T-helper 1 cell treated with Interleukin-12 subunit alpha and Interleukin-12 subunit beta and Interleukin-4 antibody, amounts not matched to agents 30 μg/mL and 1 μg/mL, for 36 hours (primary cell): Measurements from ENCODE around the gene BTLA.
"Not testable (repeated sequence)": the region's sequence is repeated elsewhere in the genome, so short reads cannot be mapped to it uniquely, and the experiment has no call there.

Experiments used
- H3K27ac Mint-ChIP-seq: one replicate; pipeline ENCODE4 v1.8.0; 2021; ENCODE audit warnings: mild to moderate bottlenecking, mixed read lengths
- H3K27me3 Mint-ChIP-seq: one replicate; pipeline ENCODE4 v1.8.0; 2021; ENCODE audit warnings: low read depth, mixed read lengths
- H3K36me3 Mint-ChIP-seq: one replicate; pipeline ENCODE4 v1.8.0; 2021; ENCODE audit warnings: low read depth, mixed read lengths
- H3K4me1 Mint-ChIP-seq: one replicate; pipeline ENCODE4 v1.8.0; 2021; ENCODE audit warnings: low read depth, mixed read lengths
- H3K4me3 Mint-ChIP-seq: one replicate; pipeline ENCODE4 v1.8.0; 2021; ENCODE audit warnings: mild to moderate bottlenecking, moderate library complexity, mixed read lengths
- H3K9me3 Mint-ChIP-seq: one replicate; pipeline ENCODE4 v1.8.0; 2021; ENCODE audit warnings: mixed read lengths

The BTLA gene, protein sequence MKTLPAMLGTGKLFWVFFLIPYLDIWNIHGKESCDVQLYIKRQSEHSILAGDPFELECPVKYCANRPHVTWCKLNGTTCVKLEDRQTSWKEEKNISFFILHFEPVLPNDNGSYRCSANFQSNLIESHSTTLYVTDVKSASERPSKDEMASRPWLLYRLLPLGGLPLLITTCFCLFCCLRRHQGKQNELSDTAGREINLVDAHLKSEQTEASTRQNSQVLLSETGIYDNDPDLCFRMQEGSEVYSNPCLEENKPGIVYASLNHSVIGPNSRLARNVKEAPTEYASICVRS

GRCh38 chr3:112498914-112499711 is at the start of gene BTLA:
BTLA (minus strand) TSS chr3:112499472; CDS start chr3:112499358, 114 bp downstream.
- Mint-ChIP-seq H3K27ac (peak within 1 kb of the TSS; percentile 98), H3K27me3 (no peaks in the 10 kb centered on the region), H3K4me1 (peaks cover 55% of the 10 kb centered on the region), H3K36me3 (peaks cover 16% of the 10 kb centered on the region), H3K9me3 (peaks cover 6% of the 10 kb centered on the region), H3K4me3 (peak within 1 kb of the TSS; percentile 96)

DNA sequence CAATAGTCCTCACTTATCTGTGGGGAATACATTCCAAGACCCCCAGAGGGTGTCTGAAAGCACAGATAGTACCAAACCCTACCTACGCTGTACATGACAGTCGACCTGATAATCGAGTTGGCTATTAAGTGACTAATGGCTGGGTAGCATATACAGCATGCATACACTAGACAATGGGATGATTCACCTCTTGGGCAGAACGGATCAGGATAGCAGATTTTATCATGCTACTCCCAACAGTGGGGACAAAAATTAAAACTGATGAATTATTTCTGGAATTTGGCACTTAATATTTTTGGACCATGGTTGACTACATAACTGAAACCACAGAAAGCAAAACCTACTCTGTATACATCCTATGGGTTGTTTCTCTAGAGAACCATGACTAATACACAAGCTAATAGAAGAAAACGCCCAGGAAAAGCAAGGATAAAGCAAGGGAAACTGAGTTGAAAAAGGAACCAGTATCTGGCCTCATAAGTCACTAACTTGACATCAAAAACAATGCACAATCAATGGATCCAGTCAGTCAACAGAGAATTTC is 47.0 kb upstream of the BTLA start:
- Mint-ChIP-seq H3K27ac (no peak overlapping the region), H3K9me3 (no peaks in the 10 kb centered on the region), H3K27me3 (no peaks in the 10 kb centered on the region), H3K4me1 (peaks cover 5% of the 10 kb centered on the region), H3K36me3 (peaks cover 30% of the 10 kb centered on the region), H3K4me3 (no peak overlapping the region)

GRCh38 chr3:112539825-112540650 is 40.8 kb upstream of the BTLA start:
- Mint-ChIP-seq H3K27me3 (no peaks in the 10 kb centered on the region), H3K36me3 (peaks cover 45% of the 10 kb centered on the region), H3K27ac (peak overlapping the region; percentile 67), H3K4me3 (no peak overlapping the region), H3K4me1 (peaks cover 16% of the 10 kb centered on the region), H3K9me3 (no peaks in the 10 kb centered on the region)

DNA sequence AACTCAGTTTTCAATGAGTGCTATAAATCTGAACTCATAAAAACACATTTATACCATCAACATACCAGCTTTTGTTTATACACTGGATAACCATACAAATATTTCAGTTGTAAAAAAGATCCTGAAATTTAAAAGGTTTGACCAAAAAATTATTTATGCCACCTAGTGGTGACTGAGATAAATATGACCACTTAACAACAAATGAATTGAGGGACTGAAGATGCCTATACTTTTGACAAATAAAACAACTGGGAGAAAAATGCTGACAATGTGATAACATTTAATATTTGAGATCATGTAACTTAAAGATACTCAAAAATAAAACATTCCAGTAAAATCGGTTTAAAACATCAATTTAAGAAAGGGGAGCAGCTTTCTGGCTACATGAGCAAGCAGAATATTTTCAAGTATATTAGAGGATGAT is 32.1 kb upstream of the BTLA start:
- Mint-ChIP-seq H3K36me3 (peaks cover 34% of the 10 kb centered on the region), H3K4me3 (no peak overlapping the region), H3K4me1 (no peaks in the 10 kb centered on the region), H3K9me3 (no peaks in the 10 kb centered on the region), H3K27ac (no peak overlapping the region), H3K27me3 (no peaks in the 10 kb centered on the region)

DNA sequence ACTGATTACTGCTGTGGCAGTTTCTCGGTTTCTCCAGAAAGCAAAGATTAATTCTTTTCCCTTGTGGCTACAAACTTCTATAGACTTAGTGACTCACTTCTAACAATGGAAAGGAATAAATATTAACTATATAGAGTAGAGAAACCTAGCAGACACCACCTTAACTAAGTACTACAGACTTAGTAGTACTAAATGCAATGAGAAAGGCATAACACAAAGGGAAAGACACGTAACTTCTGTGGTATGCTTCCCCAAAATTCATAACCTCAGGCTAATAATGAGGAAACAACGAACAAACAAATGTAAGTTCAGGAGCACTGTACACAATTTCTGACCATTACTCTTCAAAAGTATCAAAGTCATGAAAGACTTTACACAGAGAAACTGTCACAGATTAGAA is 31.3 kb upstream of the BTLA start:
- Mint-ChIP-seq H3K9me3 (no peaks in the 10 kb centered on the region), H3K27me3 (no peaks in the 10 kb centered on the region), H3K36me3 (peaks cover 30% of the 10 kb centered on the region), H3K4me3 (no peak overlapping the region), H3K4me1 (no peaks in the 10 kb centered on the region), H3K27ac (no peak overlapping the region)

DNA sequence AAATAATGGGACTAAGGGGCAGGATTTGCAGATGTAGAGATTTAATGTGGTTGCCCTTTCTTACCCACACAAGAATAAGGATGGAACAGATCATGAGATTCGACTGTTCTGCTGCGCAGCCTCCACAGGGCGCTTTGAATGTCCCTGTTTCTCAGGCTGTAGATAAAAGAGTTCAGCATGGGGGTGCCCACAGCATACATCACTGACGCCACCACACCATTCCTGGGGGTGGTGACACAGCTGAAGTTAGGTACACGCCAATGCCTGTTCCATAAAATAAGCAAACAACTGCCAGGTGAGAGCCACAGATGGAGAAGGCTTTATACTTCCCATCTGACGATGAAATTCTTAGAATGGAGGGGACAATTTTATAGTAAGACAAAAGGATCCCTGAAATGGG is 24.9 kb upstream of the BTLA start:
- H3K27ac Mint-ChIP-seq, H3K27me3 Mint-ChIP-seq, H3K4me3 Mint-ChIP-seq, H3K4me1 Mint-ChIP-seq, H3K9me3 Mint-ChIP-seq: not testable (repeated sequence)
- peaks cover 11% of the 10 kb centered on the region for H3K36me3 Mint-ChIP-seq

GRCh38 chr3:112519424-112520001 is 20.2 kb upstream of the BTLA start:
- Mint-ChIP-seq H3K9me3 (no peaks in the 10 kb centered on the region), H3K27ac (no peak overlapping the region), H3K27me3 (no peaks in the 10 kb centered on the region), H3K36me3 (peaks cover 4% of the 10 kb centered on the region), H3K4me1 (peaks cover 28% of the 10 kb centered on the region), H3K4me3 (no peak overlapping the region)

DNA sequence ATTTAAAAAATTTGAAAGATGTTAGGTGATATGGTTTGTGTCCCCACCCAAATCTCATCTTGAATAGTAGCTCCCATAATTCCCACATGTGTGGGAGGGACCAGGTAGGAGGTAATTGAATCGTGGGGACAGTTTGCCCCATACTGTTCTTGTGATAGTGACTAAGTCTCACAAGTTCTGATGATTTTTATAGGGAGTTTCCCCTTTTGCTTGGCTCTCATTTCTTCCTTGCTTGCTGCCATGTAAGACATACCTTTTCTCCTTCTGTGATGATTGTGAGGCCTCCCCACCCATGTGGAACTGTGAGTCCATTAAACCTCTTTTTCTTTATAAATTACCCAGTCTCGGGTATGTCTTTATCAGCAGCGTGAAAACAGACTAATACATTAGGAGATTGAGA is 19.7 kb upstream of the BTLA start:
- not testable (repeated sequence) for H3K36me3 Mint-ChIP-seq, H3K27me3 Mint-ChIP-seq, H3K27ac Mint-ChIP-seq, H3K4me3 Mint-ChIP-seq, H3K9me3 Mint-ChIP-seq
- peaks cover 31% of the 10 kb centered on the region for H3K4me1 Mint-ChIP-seq

DNA sequence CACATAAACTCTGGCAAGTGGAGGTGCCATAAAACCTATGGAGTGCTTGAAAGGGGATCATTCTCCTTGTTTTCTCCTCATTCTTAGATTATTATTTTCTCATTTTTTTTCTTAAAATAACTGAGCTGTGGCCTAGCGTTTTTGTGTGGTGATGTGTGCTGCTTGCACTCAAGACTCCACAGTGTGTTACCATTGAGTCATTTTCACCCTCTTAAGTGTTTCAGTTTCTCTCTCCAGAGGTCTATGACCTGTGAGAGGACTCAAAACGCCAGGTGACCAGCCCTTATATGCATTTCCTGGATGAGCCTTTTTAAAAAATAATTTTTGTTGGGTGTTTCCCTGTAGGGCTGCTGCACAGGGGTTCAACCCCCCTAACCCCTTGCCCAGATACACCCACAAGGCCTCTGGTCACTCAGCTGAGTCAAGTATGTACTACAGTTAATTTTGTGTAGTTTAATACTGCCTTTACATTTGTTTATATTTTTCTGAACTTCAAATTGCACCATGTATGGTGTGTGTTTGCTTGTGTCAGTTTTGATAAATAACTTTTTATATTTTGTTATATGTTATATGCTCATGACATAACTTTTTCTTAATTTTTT is 15.4 kb upstream of the BTLA start:
- peak overlapping the region; percentile 62 for H3K27ac Mint-ChIP-seq
- H3K4me1 Mint-ChIP-seq = peaks cover 33% of the 10 kb centered on the region
- peaks cover 10% of the 10 kb centered on the region for H3K36me3 Mint-ChIP-seq
- H3K27me3 Mint-ChIP-seq = no peaks in the 10 kb centered on the region
- peak overlapping the region; percentile 5 for H3K4me3 Mint-ChIP-seq
- H3K9me3 Mint-ChIP-seq = peaks cover 15% of the 10 kb centered on the region

DNA sequence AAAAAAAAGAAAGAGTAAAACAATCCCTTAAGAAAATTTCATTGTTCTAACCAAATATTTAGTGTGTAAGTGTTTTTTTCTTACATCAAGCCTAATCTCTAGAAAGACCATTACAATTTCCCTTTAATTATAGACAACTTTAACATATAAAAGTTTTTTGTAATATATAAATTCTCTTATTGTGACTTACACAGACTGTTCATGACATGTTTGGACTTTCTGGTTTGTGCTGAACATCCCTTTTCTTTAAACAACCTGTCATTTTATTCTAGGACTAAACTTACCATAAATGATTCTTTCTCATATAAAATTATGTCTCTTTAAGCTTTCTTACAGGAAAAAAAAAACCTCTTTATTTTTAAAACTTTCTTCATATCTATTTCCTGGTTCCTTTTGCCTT is 13.0 kb upstream of the BTLA start:
- Mint-ChIP-seq H3K4me3 (no peak overlapping the region), H3K27ac (no peak overlapping the region), H3K9me3 (peaks cover 15% of the 10 kb centered on the region)

DNA sequence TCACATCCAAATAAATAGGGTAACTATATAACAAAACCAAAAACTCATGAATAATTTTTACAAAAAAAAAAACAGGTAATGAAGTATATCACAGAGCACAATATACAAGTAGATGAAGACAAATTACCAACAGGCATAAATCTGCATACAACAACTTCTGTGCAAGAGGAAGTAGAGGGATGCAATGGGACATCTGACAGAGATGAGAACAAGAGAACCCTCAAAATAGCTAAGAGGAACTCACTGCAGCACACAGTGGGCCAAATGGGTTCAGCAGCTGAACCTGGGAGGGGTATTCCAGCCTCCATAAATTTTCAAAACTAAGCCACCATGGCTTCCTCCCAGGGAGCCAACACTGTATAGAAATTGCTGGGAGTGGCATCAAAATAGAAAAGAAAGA is 9.6 kb upstream of the BTLA start:
- H3K4me3 Mint-ChIP-seq = no peak overlapping the region
- H3K4me1 Mint-ChIP-seq = peaks cover 14% of the 10 kb centered on the region
- H3K9me3 Mint-ChIP-seq = peaks cover 15% of the 10 kb centered on the region
- peaks cover 5% of the 10 kb centered on the region for H3K36me3 Mint-ChIP-seq
- no peaks in the 10 kb centered on the region for H3K27me3 Mint-ChIP-seq
- no peak overlapping the region for H3K27ac Mint-ChIP-seq

More for the DNA sequence above, 13.0 kb upstream of the BTLA start:
- Mint-ChIP-seq H3K27me3 (no peaks in the 10 kb centered on the region), H3K36me3 (peaks cover 10% of the 10 kb centered on the region), H3K4me1 (peaks cover 19% of the 10 kb centered on the region)

- no peak overlapping the region for H3K27ac Mint-ChIP-seq
- H3K27me3 Mint-ChIP-seq = no peaks in the 10 kb centered on the region
- H3K4me3 Mint-ChIP-seq = no peak overlapping the region
- peaks cover 15% of the 10 kb centered on the region for H3K9me3 Mint-ChIP-seq
- peaks cover 5% of the 10 kb centered on the region for H3K36me3 Mint-ChIP-seq
- H3K4me1 Mint-ChIP-seq = peaks cover 19% of the 10 kb centered on the region
These were observed 9.0 kb upstream of the BTLA start for GRCh38 chr3:112508261-112508660.

DNA sequence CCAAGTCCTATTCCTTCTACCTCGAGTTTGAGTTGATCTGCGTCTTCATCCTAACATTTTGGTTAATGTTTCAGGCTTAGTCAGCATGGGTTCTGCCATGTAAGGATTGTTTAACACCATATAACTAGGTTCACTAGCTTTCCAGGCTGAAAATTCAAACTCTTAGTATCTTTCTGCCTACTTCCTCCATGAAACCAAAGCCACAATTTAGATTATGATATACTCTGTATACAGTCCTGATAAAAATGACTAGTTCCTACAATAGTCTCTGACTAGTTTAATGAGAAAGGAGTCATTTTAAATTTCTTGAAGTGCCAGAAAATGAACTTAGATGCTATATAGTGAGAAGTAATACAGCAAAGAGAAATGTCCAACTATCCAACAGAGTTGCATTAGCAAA is 6.6 kb upstream of the BTLA start:
- peaks cover 24% of the 10 kb centered on the region for H3K4me1 Mint-ChIP-seq
- no peak overlapping the region for H3K4me3 Mint-ChIP-seq
- H3K27ac Mint-ChIP-seq = no peak overlapping the region
- no peaks in the 10 kb centered on the region for H3K27me3 Mint-ChIP-seq
- H3K36me3 Mint-ChIP-seq = no peaks in the 10 kb centered on the region
- H3K9me3 Mint-ChIP-seq = peaks cover 8% of the 10 kb centered on the region

GRCh38 chr3:112504123-112504522 is 4.9 kb upstream of the BTLA start:
- Mint-ChIP-seq H3K36me3 (no peaks in the 10 kb centered on the region), H3K27me3 (no peaks in the 10 kb centered on the region), H3K9me3 (no peaks in the 10 kb centered on the region), H3K4me3 (no peak overlapping the region), H3K4me1 (peaks cover 38% of the 10 kb centered on the region), H3K27ac (no peak overlapping the region)
